H1 (cell line): ENCODE measurements around the gene GH2. TPM values are rescaled to one million over a fixed set of nuclear protein-coding genes. Genes with fewer than 3 reads are reported as not detected.

Experiments
- CTCF ChIA-PET: fragments of 300-600 bp; sonication (Branson Sonifier 250); formaldehyde crosslinking; loops from one replicate; lab custom pipeline; 2021; ENCODE audit not compliant: partially characterized antibody; lab: Charles Lee
- POLR2A ChIA-PET: fragments of 300-600 bp; sonication (Branson Sonifier 250); formaldehyde crosslinking; loops from one replicate; lab custom pipeline; 2021; ENCODE audit warnings: inconsistent platforms; ENCODE audit not compliant: partially characterized antibody; lab: Charles Lee
- DNase-seq, 2 experiments: peaks; one replicate each; pipeline versions ENCODE4 v3.0.0 to v3.0.0-alpha.2; 2010 to 2022; ENCODE audit warnings: low spot score in 2 of 2, low read depth in 1 of 2, mixed read lengths in 1 of 2
- FAIRE-seq: peaks from 2 replicates; lab custom pipeline; 2011; peaks lifted over from hg19 to GRCh38; lab: Jason Lieb, UNC
- H2AFZ ChIP-seq: 2 replicates; pipeline ENCODE4 v1.8.1; 2012; ENCODE audit warnings: low read length, inconsistent platforms
- H2AK5ac ChIP-seq: 2 replicates; pipeline ENCODE4 v1.6.1; 2013; ENCODE audit warnings: low read depth, low read length
- H2BK120ac ChIP-seq: replicated peaks from 2 replicates; pipeline ENCODE3; 2013; ENCODE audit warnings: low read depth, low read length, inconsistent platforms
- H2BK12ac ChIP-seq: 2 replicates; pipeline ENCODE4 v1.6.1; 2013; ENCODE audit warnings: low read depth, low read length
- H2BK15ac ChIP-seq: 2 replicates; pipeline ENCODE4 v1.6.1; 2013; ENCODE audit warnings: low read length
- H2BK20ac ChIP-seq: 2 replicates; pipeline ENCODE4 v1.6.1; 2013; ENCODE audit warnings: low read length
- H2BK5ac ChIP-seq: 2 replicates; pipeline ENCODE4 v1.6.1; 2013; ENCODE audit warnings: low read depth, low read length
- H3K14ac ChIP-seq: 2 replicates; pipeline ENCODE4 v1.6.1; 2013; ENCODE audit warnings: inconsistent platforms; ENCODE audit not compliant: insufficient read length
- H3K18ac ChIP-seq: 2 replicates; pipeline ENCODE4 v1.6.1; 2013; ENCODE audit warnings: low read length; ENCODE audit errors: extremely low read depth
- H3K23ac ChIP-seq: 2 replicates; pipeline ENCODE4 v1.6.1; 2013; ENCODE audit warnings: inconsistent platforms; ENCODE audit not compliant: insufficient read length
- H3K23me2 ChIP-seq: 2 replicates; pipeline ENCODE4 v1.6.1; 2013; ENCODE audit warnings: low read depth, low read length
- H3K27ac ChIP-seq: 2 replicates; pipeline ENCODE4 v1.6.1; 2011; ENCODE audit warnings: low read depth, low read length, inconsistent platforms
- H3K27me3 ChIP-seq, 4 experiments: replicated peaks in 1 of 4; 1 replicate in 1 of 4; 2 replicates in 3 of 4; pipeline versions ENCODE4 v1.6.1 to v1.8.1; 2011 to 2013; ENCODE audit warnings: low read length in 3 of 4, mild to moderate bottlenecking in 3 of 4, inconsistent platforms in 2 of 4, mixed read lengths in 2 of 4, moderate library complexity in 1 of 4; ENCODE audit not compliant: control insufficient read depth in 3 of 4, insufficient read depth in 3 of 4; ENCODE audit errors: extremely low read depth in 1 of 4
- H3K36me3 ChIP-seq, 4 experiments: 2 replicates each; pipeline versions ENCODE4 v1.6.1 to v1.8.1; 2011 to 2013; ENCODE audit warnings: mild to moderate bottlenecking in 4 of 4, low read length in 3 of 4, moderate library complexity in 2 of 4, control low read depth in 1 of 4, inconsistent platforms in 1 of 4; ENCODE audit not compliant: insufficient read depth in 4 of 4, control insufficient read depth in 2 of 4
- H3K4ac ChIP-seq: replicated peaks from 2 replicates; pipeline ENCODE3; 2013; ENCODE audit warnings: low read length, low read depth, mixed read lengths, inconsistent platforms; ENCODE audit not compliant: insufficient read length
- H3K4me1 ChIP-seq, 4 experiments: replicated peaks in 1 of 4; 1 replicate in 1 of 4; 2 replicates in 3 of 4; pipeline versions ENCODE4 v1.6.1 to v1.8.1; 2011 to 2013; ENCODE audit warnings: low read length in 3 of 4, inconsistent platforms in 2 of 4, mixed read lengths in 1 of 4; ENCODE audit not compliant: insufficient read depth in 4 of 4, control insufficient read depth in 3 of 4
- H3K4me2 ChIP-seq, 2 experiments: 2 replicates each; pipeline versions ENCODE4 v1.6.1 to v1.8.1; 2011 to 2013; ENCODE audit warnings: low read depth in 2 of 2, low read length in 2 of 2, control low read depth in 1 of 2, inconsistent platforms in 1 of 2, mild to moderate bottlenecking in 1 of 2; ENCODE audit not compliant: insufficient read depth in 1 of 2
- H3K4me3 ChIP-seq, 4 experiments: fragments of 200-600, 300-600 bp in 1 of 4; sonication (generic), shearing (Covaris generic), sonication (Bioruptor Twin) in 1 of 4; 2 replicates each; pipeline versions ENCODE4 v1.5.1 to v1.8.1; 2011 to 2016; ENCODE audit warnings: low read length in 4 of 4, low read depth in 3 of 4, control low read depth in 2 of 4, inconsistent platforms in 2 of 4, mild to moderate bottlenecking in 2 of 4, mixed read lengths in 1 of 4, moderate library complexity in 1 of 4; ENCODE audit not compliant: insufficient read depth in 2 of 4; ENCODE audit errors: extremely low read depth in 1 of 4
- H3K56ac ChIP-seq: replicated peaks from 2 replicates; pipeline ENCODE3; 2013; ENCODE audit warnings: low read depth, mild to moderate bottlenecking, mixed read lengths, low read length, inconsistent platforms; ENCODE audit not compliant: insufficient read length
- H3K79me1 ChIP-seq: 2 replicates; pipeline ENCODE4 v1.6.1; 2013; ENCODE audit warnings: low read depth, low read length, control low read depth
- H3K79me2 ChIP-seq, 2 experiments: 2 replicates each; pipeline versions ENCODE4 v1.6.1 to v1.8.1; 2012 to 2013; ENCODE audit warnings: low read length in 2 of 2, mild to moderate bottlenecking in 2 of 2, inconsistent platforms in 1 of 2; ENCODE audit not compliant: insufficient read depth in 2 of 2, control insufficient read depth in 1 of 2
- H3K9ac ChIP-seq, 4 experiments: replicated peaks in 1 of 4; 1 replicate in 1 of 4; 2 replicates in 3 of 4; pipeline versions ENCODE4 v1.6.1 to v1.8.1; 2011 to 2013; ENCODE audit warnings: low read depth in 3 of 4, low read length in 3 of 4, control low read depth in 2 of 4, mild to moderate bottlenecking in 2 of 4, moderate library complexity in 2 of 4, inconsistent platforms in 1 of 4; ENCODE audit errors: extremely low read depth in 1 of 4
- H3K9me3 ChIP-seq, 2 experiments: 2 replicates each; pipeline versions ENCODE4 v1.6.1 to v1.8.1; 2012 to 2013; ENCODE audit warnings: mild to moderate bottlenecking in 2 of 2, moderate library complexity in 2 of 2, control low read depth in 1 of 2, inconsistent platforms in 1 of 2, low read depth in 1 of 2, low read length in 1 of 2, mixed read lengths in 1 of 2; ENCODE audit not compliant: insufficient read depth in 2 of 2
- H4K20me1 ChIP-seq, 2 experiments: replicated peaks in 1 of 2; 2 replicates each; pipeline versions ENCODE3 to v1.8.1; 2011 to 2013; ENCODE audit warnings: inconsistent platforms in 2 of 2, low read length in 2 of 2, mild to moderate bottlenecking in 1 of 2; ENCODE audit not compliant: insufficient read depth in 2 of 2, control insufficient read depth in 1 of 2
- H4K5ac ChIP-seq: 2 replicates; pipeline ENCODE4 v1.6.1; 2013; ENCODE audit warnings: low read length, low read depth, mixed read lengths, inconsistent platforms; ENCODE audit not compliant: insufficient read length
- H4K8ac ChIP-seq: 2 replicates; pipeline ENCODE4 v1.8.0; 2013; ENCODE audit warnings: mild to moderate bottlenecking, moderate library complexity, low read length, inconsistent platforms; ENCODE audit not compliant: insufficient read depth; ENCODE audit errors: extremely low read depth
- H4K91ac ChIP-seq: replicated peaks from 2 replicates; pipeline ENCODE3; 2013; ENCODE audit warnings: low read length, mixed read lengths, inconsistent platforms; ENCODE audit not compliant: insufficient read length
- CBX5 ChIP-seq: fragments of 300-800, 300-1000 bp; sonication (generic); IDR thresholded peaks from 2 replicates; pipeline ENCODE4 v1.7.1; 2016; ENCODE audit warnings: antibody characterized with exemption, low read length, low read depth
- CREB1 ChIP-seq: IDR thresholded peaks from 2 replicates; pipeline ENCODE4 v1.6.1; 2012; ENCODE audit warnings: inconsistent platforms
- PHF8 ChIP-seq: fragments of 200-600 bp; sonication (generic); conservative IDR thresholded peaks from 2 replicates; pipeline ENCODE4 v1.7.1; 2012; ENCODE audit warnings: low read depth, mild to moderate bottlenecking, inconsistent platforms, low read length, moderate library complexity
- POLR2A ChIP-seq, 2 experiments: IDR thresholded peaks; 1 replicate in 1 of 2; 2 replicates in 1 of 2; pipeline ENCODE4 v1.6.1; 2011; ENCODE audit warnings: low read depth in 2 of 2, low read length in 2 of 2, mild to moderate bottlenecking in 2 of 2; ENCODE audit errors: control extremely low read depth in 1 of 2
- POLR2AphosphoS5 ChIP-seq: IDR thresholded peaks from 2 replicates; pipeline ENCODE4 v1.6.1; 2011; ENCODE audit warnings: low read depth, low read length
- POU5F1 ChIP-seq: IDR thresholded peaks from 2 replicates; pipeline ENCODE4 v1.6.1; 2011; ENCODE audit warnings: low read depth, mild to moderate bottlenecking, low read length, moderate library complexity
- RBBP5 ChIP-seq: IDR thresholded peaks from 2 replicates; pipeline ENCODE4 v1.7.1; 2012; ENCODE audit warnings: low read depth, mild to moderate bottlenecking, inconsistent platforms, low read length, moderate library complexity, borderline replicate concordance
- RNF2 ChIP-seq: fragments of 200-900, 300-1000 bp; sonication (generic); IDR thresholded peaks from 2 replicates; pipeline ENCODE4 v1.7.1; 2016; ENCODE audit warnings: borderline replicate concordance, low read depth, mild to moderate bottlenecking, antibody characterized with exemption, low read length; ENCODE audit not compliant: poor library complexity, severe bottlenecking; ENCODE audit errors: missing control alignments
- SIX5 ChIP-seq: IDR thresholded peaks from 2 replicates; pipeline ENCODE4 v1.6.1; 2011; ENCODE audit warnings: mild to moderate bottlenecking, low read depth, low read length
- TAF1 ChIP-seq: IDR thresholded peaks from 2 replicates; pipeline ENCODE4 v1.6.1; 2011; ENCODE audit warnings: mild to moderate bottlenecking, low read depth, low read length
- TAF7 ChIP-seq: optimal IDR thresholded peaks from 2 replicates; pipeline ENCODE3; 2011; ENCODE audit warnings: low read depth, mild to moderate bottlenecking, inconsistent platforms, low read length, moderate library complexity, borderline replicate concordance
- TCF12 ChIP-seq: IDR thresholded peaks from 2 replicates; pipeline ENCODE4 v1.6.1; 2011; ENCODE audit warnings: low read depth, mild to moderate bottlenecking, low read length
- WGBS, 2 experiments: shearing (Covaris generic) in 1 of 2; methylation state at CpG; one replicate each; pipeline versions ENCODE4 v1.1.6 to v1.1.7; 2013 to 2015; ENCODE audit warnings: low lambda C conversion rate in 2 of 2, mixed read lengths in 2 of 2, inconsistent platforms in 1 of 2, low coverage in 1 of 2, missing lambda C conversion rate in 1 of 2; ENCODE audit not compliant: insufficient replicate concordance in 2 of 2, insufficient coverage in 1 of 2, insufficient read length in 1 of 2; ENCODE audit errors: extremely low coverage in 1 of 2, missing lambda C conversion rate in 1 of 2; 5-methylcytosine and 5-hydroxymethylcytosine counted together
- polyA plus RNA-seq, 7 experiments: library from polyadenylated mRNA; depleted of rRNA in 3 of 7; stranded (reverse) in 5 of 7; unstranded in 2 of 7; fragments of >200 nt in 5 of 7; fragments of 200-250 nt in 2 of 7; gene quantifications; 1 replicate in 5 of 7; 2 replicates in 1 of 7; 4 replicates in 1 of 7; pipeline versions ENCODE4 v1.2.1 to v1.2.3, GENCODE V29; 2011 to 2013; ENCODE audit warnings: missing spikeins in 2 of 7, mixed read lengths in 2 of 7
- total RNA-seq: library from RNA; stranded (reverse); fragmentation: NEBNext Ultra II Directional; extraction: Animal tissue kit (Norgen Biotek cat#: 25700); gene quantifications from 2 replicates; pipeline ENCODE4 v1.2.1, GENCODE V29; 2021

GH2 gene
- total and polyA plus RNA-seq, 2 of the 8 experiments (the other 6 are each of a cell fraction or from before 2014, with no cell fraction given), result 0.60 to 1.5 TPM

GRCh38 chr17:63833026-63833740 is 48.6 kb downstream of the GH2 start:
- Histone ChIP-seq H3K9ac (no peak overlapping the region), H3K4ac (no peak overlapping the region), H2BK12ac (no peak overlapping the region), H3K36me3 (peaks cover 42 to 65% (median 60%) of the 10 kb centered on the region in 4 experiments), H4K91ac (no peak overlapping the region), H2BK120ac (no peak overlapping the region), H3K23me2 (peaks cover under 1% of the 10 kb centered on the region; the same call in 1 of the 2 replicates), H2AFZ (no peak overlapping the region), H3K4me1 (peaks cover 0 to 10% (median 5%) of the 10 kb centered on the region in 4 experiments; a peak in 6 of 7 replicates), H3K79me2 (peaks cover 0 to 29% of the 10 kb centered on the region in 2 experiments), H3K18ac (no peak overlapping the region), H3K4me2 (no peak overlapping the region), H3K27ac (no peak overlapping the region), H2AK5ac (no peak overlapping the region), H3K14ac (no peak overlapping the region), H3K27me3 (no peaks in the 10 kb centered on the region), H3K79me1 (peaks cover 18% of the 10 kb centered on the region), H2BK20ac (no peak overlapping the region), H4K8ac (no peak overlapping the region; the same call in 1 of the 2 replicates), H2BK5ac (no peak overlapping the region), H4K5ac (no peak overlapping the region), H3K4me3 (no peak overlapping the region), H3K23ac (no peak overlapping the region), H3K9me3 (no peaks in the 10 kb centered on the region), H4K20me1 (peaks cover 3 to 27% of the 10 kb centered on the region in 2 experiments), H2BK15ac (no peak overlapping the region), H3K56ac (no peak overlapping the region)
- no peak for DNase-seq
- TF ChIP-seq PHF8 (no peak), CREB1 (no peak), POLR2AphosphoS5 (0 out of 2 replicates have a peak, but pooled peaks have one; percentile 28), RBBP5 (no peak), RNF2 (no peak), TCF12 (no peak), POU5F1 (no peak), CBX5 (no peak), POLR2A (IDR thresholded peaks at IDR 0.05; ENCODE audit: control extremely low read depth in 1 of 2, low read depth in 2 of 2, low read length in 2 of 2) (peak in 1 of 2 experiments; percentile 31; a peak in 1 of 3 replicates), SIX5 (no peak), TAF7 (no peak), TAF1 (no peak)
- no peak for FAIRE-seq
- WGBS, 2 experiments, result 92% methylated on average over 14 of the region's 14 CpGs; no CpG with 5 or more reads in 1 of the 2 experiments
- ChIA-PET CTCF (interaction anchor here (0.7 to 5.2 kb wide), 11 partner anchors 9 to 385 kb away, joined by 3 to 61 read pairs (median 3); no protein-coding TSS in a partner anchor), POLR2A (interaction anchor here (0.9 to 32.3 kb wide), 5 partner anchors 1 to 77 kb away, joined by 3 to 593 read pairs (median 481); partner anchors contain the start of genes CCDC47, DDX42, FTSJ3 and PSMC5)
